ENCODE data around the gene SLC22A12.

- TF ChIP-seq CTCF (IDR thresholded peaks at IDR 0.05) (no peak), POLR2A (IDR thresholded peaks at IDR 0.05) (no peak)
Measured at GRCh38 chr11:64588701-64589100, 2.3 kb upstream of the SLC22A12 start.
